CD4-positive, CD25-positive, alpha-beta regulatory T cell (primary cell): ENCODE data around the gene FKBP15. TPM values are rescaled to one million over a fixed set of nuclear protein-coding genes. Genes with fewer than 3 reads are reported as not detected.
A peak's percentile ranks its signal among the peaks of the same experiment; 100 is the strongest.

Source experiments
- ATAC-seq, 2 donors: fragments of 150-1000 bp; cut with Tn5 transposase; one replicate each; pipeline ENCODE4 v1.10.0; 2021; ENCODE audit warnings: low read depth in 2 of 2, moderate number of reproducible peaks in 2 of 2, moderate library complexity in 1 of 2
- DNase-seq, 3 donors: peaks; one replicate each; pipeline versions ENCODE4 v3.0.0 to v3.0.0-alpha.2; 2012 to 2022; ENCODE audit warnings: mixed read lengths in 1 of 3
- H3K27ac ChIP-seq: one replicate; pipeline ENCODE4 v1.7.0; 2013; ENCODE audit warnings: mild to moderate bottlenecking, low read length; ENCODE audit not compliant: insufficient read depth, poor library complexity, severe bottlenecking
- H3K27me3 ChIP-seq: one replicate; pipeline ENCODE4 v1.7.0; 2013; ENCODE audit warnings: low read length; ENCODE audit not compliant: control insufficient read depth, insufficient read depth
- H3K36me3 ChIP-seq: one replicate; pipeline ENCODE4 v1.7.0; 2013; ENCODE audit warnings: mild to moderate bottlenecking, low read length, moderate library complexity; ENCODE audit not compliant: control insufficient read depth, insufficient read depth
- H3K4me1 ChIP-seq: 2 replicates; pipeline ENCODE4 v1.7.0; 2013; ENCODE audit warnings: mild to moderate bottlenecking, low read length; ENCODE audit not compliant: insufficient read depth, control insufficient read depth, poor library complexity, severe bottlenecking
- H3K4me3 ChIP-seq: one replicate; pipeline ENCODE4 v1.7.0; 2013; ENCODE audit warnings: low read depth, mild to moderate bottlenecking, low read length, moderate library complexity
- H3K9me3 ChIP-seq, 2 experiments: 1 replicate in 1 of 2; 2 replicates in 1 of 2; pipeline ENCODE4 v1.7.0; 2013; ENCODE audit warnings: low read length in 2 of 2, mild to moderate bottlenecking in 1 of 2, moderate library complexity in 1 of 2; ENCODE audit not compliant: control insufficient read depth in 2 of 2
- H3K27ac Mint-ChIP-seq, 3 donors: one replicate each; pipeline ENCODE4 v1.8.0; 2020 to 2022; ENCODE audit warnings: mild to moderate bottlenecking in 3 of 3, mixed read lengths in 3 of 3, moderate library complexity in 2 of 3
- H3K27me3 Mint-ChIP-seq: one replicate; pipeline ENCODE4 v1.8.0; 2022; ENCODE audit warnings: mild to moderate bottlenecking, mixed read lengths
- H3K36me3 Mint-ChIP-seq: one replicate; pipeline ENCODE4 v1.8.0; 2020; ENCODE audit warnings: mixed read lengths
- H3K4me1 Mint-ChIP-seq, 4 donors: one replicate each; pipeline ENCODE4 v1.8.0; 2020 to 2022; ENCODE audit warnings: mixed read lengths in 4 of 4, mild to moderate bottlenecking in 1 of 4
- H3K4me3 Mint-ChIP-seq, 4 donors: one replicate each; pipeline ENCODE4 v1.8.0; 2020 to 2022; ENCODE audit warnings: mild to moderate bottlenecking in 4 of 4, mixed read lengths in 4 of 4, moderate library complexity in 3 of 4
- H3K9me3 Mint-ChIP-seq, 7 donors: one replicate each; pipeline ENCODE4 v1.8.0; 2020 to 2022; ENCODE audit warnings: mixed read lengths in 7 of 7, mild to moderate bottlenecking in 3 of 7, moderate library complexity in 2 of 7
- polyA plus RNA-seq, 4 donors: library from polyadenylated mRNA; unstranded; fragments of 300-500 nt; fragmentation: Illumina TruSeq; gene quantifications; one replicate each; pipeline ENCODE4 v1.2.3, GENCODE V29; 2021
- total RNA-seq: library from RNA; stranded (reverse); gene quantifications from one replicate; pipeline ENCODE4 v1.2.3, GENCODE V29; 2022

FKBP15 gene
- total and polyA plus RNA-seq, 5 donors from 2014 or later, result 7.1 to 24.9 (median 9.2) TPM

DNA sequence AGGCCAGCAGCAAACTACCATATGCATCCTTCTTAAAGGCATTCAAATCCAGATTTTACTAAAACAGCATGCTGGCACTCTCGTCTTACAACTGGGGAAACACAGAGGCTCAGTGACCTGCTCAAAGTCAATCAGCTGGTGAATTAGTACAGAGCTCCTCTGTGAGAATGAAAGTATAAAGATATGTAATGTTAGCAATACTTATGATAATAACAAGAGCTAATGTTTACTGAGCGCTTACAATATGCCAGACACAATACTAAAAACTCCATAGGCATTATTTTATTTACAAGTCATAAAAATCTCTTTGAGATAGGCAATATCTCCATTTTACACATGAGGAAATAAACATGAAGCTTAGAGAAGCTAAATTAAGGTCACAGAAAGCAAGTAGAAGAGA is 28.6 kb downstream of the FKBP15 start:
- Histone ChIP-seq H3K27me3 (no peaks in the 10 kb centered on the region), H3K27ac (no peak overlapping the region), H3K4me3 (no peak overlapping the region), H3K9me3 (no peaks in the 10 kb centered on the region), H3K36me3 (peaks cover 67% of the 10 kb centered on the region), H3K4me1 (no peaks in the 10 kb centered on the region)
- peaks cover 0 to 8% (median 2%) of the 10 kb centered on the region in 4 donors for H3K4me1 Mint-ChIP-seq
- no peaks in the 10 kb centered on the region for H3K27me3 Mint-ChIP-seq
- H3K9me3 Mint-ChIP-seq, result no peaks in the 10 kb centered on the region
- DNase-seq (no peak), ATAC-seq (no peak)
- H3K27ac Mint-ChIP-seq, result peak overlapping the region in 1 of 3 donors; percentile 23
- peaks cover 47% of the 10 kb centered on the region for H3K36me3 Mint-ChIP-seq
- H3K4me3 Mint-ChIP-seq, result no peak overlapping the region

DNA sequence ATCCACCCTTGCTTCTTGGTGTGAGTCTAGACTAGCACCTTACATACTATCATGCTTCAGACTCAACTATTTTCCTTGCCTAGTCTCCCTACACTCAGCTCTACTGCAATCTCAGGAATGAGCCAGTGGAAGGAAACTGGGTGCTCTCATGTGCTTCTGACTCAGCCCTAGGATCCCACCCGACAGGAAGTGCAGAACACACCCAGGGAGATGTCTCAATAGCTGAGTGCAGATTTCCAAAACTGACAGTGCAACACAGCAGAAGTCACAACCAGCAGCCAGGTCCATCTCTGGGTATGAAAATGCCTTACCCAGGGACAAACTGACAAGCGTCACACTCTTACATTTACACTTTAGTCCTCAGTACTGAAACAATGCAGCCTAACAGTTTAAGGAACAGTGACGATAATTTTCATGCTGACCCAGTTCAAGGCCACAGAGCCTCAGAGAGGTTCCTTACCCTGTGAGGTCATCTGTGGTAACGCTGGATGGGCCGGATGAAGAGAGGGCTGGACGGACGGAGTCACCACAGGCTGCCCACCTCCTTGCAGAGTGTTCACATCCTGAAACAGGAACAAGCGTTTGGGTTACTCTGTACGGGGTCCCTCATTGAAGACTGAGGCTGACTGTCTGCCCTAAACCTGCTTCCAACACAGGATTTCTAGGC is 33.0 kb downstream of the FKBP15 start:
- Histone ChIP-seq H3K36me3 (peaks cover 83% of the 10 kb centered on the region), H3K27ac (no peak overlapping the region), H3K4me3 (no peak overlapping the region), H3K27me3 (no peaks in the 10 kb centered on the region), H3K9me3 (no peaks in the 10 kb centered on the region), H3K4me1 (no peaks in the 10 kb centered on the region)
- Mint-ChIP-seq H3K4me1 (peaks cover 0 to 5% (median 0%) of the 10 kb centered on the region in 4 donors), H3K27ac (peak overlapping the region in 1 of 3 donors; percentile 72), H3K4me3 (no peak overlapping the region), H3K27me3 (no peaks in the 10 kb centered on the region), H3K9me3 (no peaks in the 10 kb centered on the region), H3K36me3 (peaks cover 68% of the 10 kb centered on the region)
- ATAC-seq, result peak in 1 of 2 donors; percentile 18
- peak in 1 of 3 donors; percentile 32 for DNase-seq

DNA sequence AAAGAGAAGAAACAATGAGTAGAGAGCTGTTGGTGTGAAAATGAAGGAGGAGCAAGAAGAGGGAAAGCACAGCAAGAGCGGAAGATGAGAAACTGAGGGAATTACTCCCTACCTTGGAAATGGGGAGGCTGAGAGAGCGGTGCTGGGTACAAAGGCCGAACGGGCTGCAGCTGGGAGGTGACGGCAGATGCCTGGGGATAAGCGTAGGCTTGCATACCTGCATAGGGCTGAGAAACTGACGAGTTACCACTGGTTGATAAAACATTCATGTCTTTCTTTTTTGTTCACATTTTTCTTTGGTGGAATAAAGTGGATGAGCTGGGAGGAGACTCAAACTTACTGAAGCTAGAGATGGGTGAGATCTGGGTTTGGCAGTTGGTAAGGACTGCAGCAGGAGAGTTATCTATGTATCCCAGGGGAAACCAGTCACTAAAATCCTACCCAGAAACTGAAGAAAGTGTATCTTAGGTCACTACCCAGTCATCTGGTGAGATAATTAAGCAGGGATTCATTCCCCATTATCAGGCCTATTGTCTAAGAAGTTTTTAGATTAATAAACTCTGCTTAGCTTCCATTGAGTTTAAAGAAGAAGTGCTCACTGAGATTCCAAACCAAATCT is 34.8 kb downstream of the FKBP15 start:
- peaks cover 0 to 3% (median 0%) of the 10 kb centered on the region in 4 donors for H3K4me1 Mint-ChIP-seq
- Histone ChIP-seq H3K27ac (no peak overlapping the region), H3K36me3 (peaks cover 86% of the 10 kb centered on the region), H3K27me3 (no peaks in the 10 kb centered on the region), H3K9me3 (no peaks in the 10 kb centered on the region), H3K4me3 (no peak overlapping the region), H3K4me1 (no peaks in the 10 kb centered on the region)
- peaks cover 78% of the 10 kb centered on the region for H3K36me3 Mint-ChIP-seq
- DNase-seq (no peak), ATAC-seq (no peak)
- no peak overlapping the region for H3K4me3 Mint-ChIP-seq
- no peak overlapping the region for H3K27ac Mint-ChIP-seq
- no peaks in the 10 kb centered on the region for H3K27me3 Mint-ChIP-seq
- no peaks in the 10 kb centered on the region for H3K9me3 Mint-ChIP-seq

DNA sequence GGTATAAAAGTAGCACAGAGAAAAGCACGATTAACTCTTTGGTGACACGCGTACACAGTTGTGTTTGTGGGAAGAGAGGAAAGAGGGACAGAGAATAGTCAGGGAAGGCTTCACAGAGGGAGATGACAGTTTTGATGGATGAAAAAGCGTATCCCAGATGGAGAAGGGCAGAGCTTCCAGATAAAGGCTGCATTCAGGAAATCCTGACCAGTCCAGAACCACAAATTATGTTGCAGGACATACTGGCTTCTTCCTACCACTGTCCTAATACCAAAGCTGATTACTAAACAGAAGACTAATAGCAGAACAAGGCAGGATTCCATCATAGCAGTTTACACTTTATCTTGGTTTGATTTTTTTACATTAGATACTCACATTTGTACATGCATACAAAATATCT is 35.8 kb downstream of the FKBP15 start:
- H3K9me3 Mint-ChIP-seq, result no peaks in the 10 kb centered on the region
- H3K4me1 Mint-ChIP-seq, result peaks cover 0 to 3% (median 0%) of the 10 kb centered on the region in 4 donors
- no peaks in the 10 kb centered on the region for H3K9me3 ChIP-seq
- peaks cover 90% of the 10 kb centered on the region for H3K36me3 ChIP-seq
- peak overlapping the region in 1 of 3 donors; percentile 57 for H3K27ac Mint-ChIP-seq
- no peaks in the 10 kb centered on the region for H3K27me3 Mint-ChIP-seq
- H3K4me3 ChIP-seq, result no peak overlapping the region
- H3K36me3 Mint-ChIP-seq, result peaks cover 80% of the 10 kb centered on the region
- DNase-seq (no peak), ATAC-seq (no peak)
- H3K4me3 Mint-ChIP-seq, result no peak overlapping the region
- H3K27ac ChIP-seq, result no peak overlapping the region
- no peaks in the 10 kb centered on the region for H3K27me3 ChIP-seq
- H3K4me1 ChIP-seq, result no peaks in the 10 kb centered on the region

DNA sequence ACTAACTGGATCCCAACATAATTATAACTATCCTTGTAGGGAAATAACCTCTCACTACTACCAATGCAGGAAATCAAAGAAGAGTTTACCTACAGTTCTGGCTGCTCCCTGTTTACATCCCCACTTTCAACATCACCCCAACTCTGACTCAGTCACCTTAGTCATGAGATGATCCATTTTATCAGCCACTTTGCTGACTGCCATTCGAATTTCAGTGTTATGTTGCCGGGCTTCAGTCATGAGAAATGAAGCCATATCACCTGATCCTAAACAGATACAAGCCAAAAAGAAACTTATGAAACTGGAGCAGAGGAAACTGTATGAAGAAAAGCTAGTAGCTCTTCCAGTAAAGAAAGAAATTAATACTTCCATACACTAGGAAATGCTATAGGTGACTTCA is 36.5 kb downstream of the FKBP15 start:
- Histone ChIP-seq H3K4me1 (no peaks in the 10 kb centered on the region), H3K27ac (no peak overlapping the region), H3K27me3 (no peaks in the 10 kb centered on the region), H3K4me3 (no peak overlapping the region), H3K36me3 (peaks cover 92% of the 10 kb centered on the region), H3K9me3 (no peaks in the 10 kb centered on the region)
- peaks cover 76% of the 10 kb centered on the region for H3K36me3 Mint-ChIP-seq
- H3K4me3 Mint-ChIP-seq, result no peak overlapping the region
- H3K27me3 Mint-ChIP-seq, result no peaks in the 10 kb centered on the region
- H3K4me1 Mint-ChIP-seq, result peaks cover 0 to 3% (median 0%) of the 10 kb centered on the region in 4 donors
- H3K9me3 Mint-ChIP-seq, result no peaks in the 10 kb centered on the region
- ATAC-seq, result no peak
- DNase-seq, result no peak
- peak overlapping the region in 1 of 3 donors; percentile 59 for H3K27ac Mint-ChIP-seq

DNA sequence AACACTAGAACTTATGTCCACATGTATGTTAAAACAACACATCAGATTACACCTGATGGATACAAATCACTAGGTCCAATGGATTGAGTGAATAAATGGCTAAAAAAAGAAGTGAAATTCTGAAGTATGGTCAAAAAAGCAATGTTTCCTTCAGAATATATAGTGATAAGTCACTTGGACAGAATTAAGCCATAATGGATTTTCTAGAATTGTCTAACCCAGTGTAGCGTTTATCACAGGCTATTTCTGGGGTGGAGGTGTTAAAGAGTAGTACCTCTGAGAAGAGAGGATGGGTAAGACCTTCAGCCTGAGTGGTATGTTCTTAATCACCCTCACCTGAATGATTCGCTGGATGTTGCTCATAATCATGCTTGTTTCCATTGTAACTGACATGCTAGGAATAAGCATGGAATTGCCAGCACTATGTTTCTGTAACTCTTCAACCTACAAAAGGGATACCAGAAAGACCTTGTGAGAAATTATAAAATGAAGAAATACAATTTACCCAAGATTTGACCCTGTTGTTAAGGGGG is 37.1 kb downstream of the FKBP15 start:
- H3K4me1 ChIP-seq, result no peaks in the 10 kb centered on the region
- no peak for ATAC-seq
- H3K27ac ChIP-seq, result no peak overlapping the region
- Mint-ChIP-seq H3K27ac (peak overlapping the region in 1 of 3 donors; percentile 59), H3K4me3 (no peak overlapping the region), H3K27me3 (no peaks in the 10 kb centered on the region), H3K9me3 (no peaks in the 10 kb centered on the region), H3K4me1 (peaks cover 0 to 3% (median 0%) of the 10 kb centered on the region in 4 donors), H3K36me3 (peaks cover 76% of the 10 kb centered on the region)
- no peaks in the 10 kb centered on the region for H3K9me3 ChIP-seq
- H3K27me3 ChIP-seq, result no peaks in the 10 kb centered on the region
- H3K36me3 ChIP-seq, result peaks cover 95% of the 10 kb centered on the region
- no peak overlapping the region for H3K4me3 ChIP-seq
- no peak for DNase-seq

DNA sequence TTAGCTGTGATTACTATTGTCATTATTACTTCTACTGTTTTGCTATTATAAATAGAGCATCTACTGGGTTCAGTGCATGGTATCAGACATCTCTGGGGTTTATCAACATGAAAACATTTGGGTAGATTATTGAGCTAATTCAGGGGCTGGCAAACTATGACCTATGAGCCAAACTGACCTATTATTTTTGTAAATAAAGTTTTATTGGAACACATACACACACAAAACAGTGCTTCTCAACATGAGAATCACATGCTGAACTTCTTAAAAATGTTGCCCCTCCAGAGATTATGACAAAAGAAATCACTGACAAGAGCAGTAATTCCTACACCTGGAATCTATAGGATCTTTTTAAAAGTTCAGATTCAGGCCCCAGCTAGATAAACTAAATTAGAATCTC is 39.9 kb downstream of the FKBP15 start:
- no peak overlapping the region for H3K27ac ChIP-seq
- H3K4me3 Mint-ChIP-seq, result no peak overlapping the region
- DNase-seq (no peak), ATAC-seq (no peak)
- H3K36me3 ChIP-seq, result peaks cover 96% of the 10 kb centered on the region
- no peaks in the 10 kb centered on the region for H3K27me3 Mint-ChIP-seq
- peaks cover 0 to 3% (median 0%) of the 10 kb centered on the region in 4 donors for H3K4me1 Mint-ChIP-seq
- no peaks in the 10 kb centered on the region for H3K27me3 ChIP-seq
- H3K36me3 Mint-ChIP-seq, result peaks cover 76% of the 10 kb centered on the region
- no peaks in the 10 kb centered on the region for H3K4me1 ChIP-seq
- H3K4me3 ChIP-seq, result no peak overlapping the region
- H3K9me3 ChIP-seq, result no peaks in the 10 kb centered on the region
- H3K27ac Mint-ChIP-seq, result no peak overlapping the region
- no peaks in the 10 kb centered on the region for H3K9me3 Mint-ChIP-seq
